GM19023 (cell line): ENCODE results near the gene OPRL1.
"Not testable (repeated sequence)": the region's sequence is repeated elsewhere in the genome, so short reads cannot be mapped to it uniquely, and the experiment has no call there.

Source experiments
- ATAC-seq: cut with Tn5 transposase; IDR thresholded peaks from one replicate; pipeline ENCODE4 v1.9.1; 2021; ENCODE audit warnings: mild to moderate bottlenecking, moderate library complexity; ENCODE audit not compliant: unreplicated experiment

The OPRL1 gene

DNA sequence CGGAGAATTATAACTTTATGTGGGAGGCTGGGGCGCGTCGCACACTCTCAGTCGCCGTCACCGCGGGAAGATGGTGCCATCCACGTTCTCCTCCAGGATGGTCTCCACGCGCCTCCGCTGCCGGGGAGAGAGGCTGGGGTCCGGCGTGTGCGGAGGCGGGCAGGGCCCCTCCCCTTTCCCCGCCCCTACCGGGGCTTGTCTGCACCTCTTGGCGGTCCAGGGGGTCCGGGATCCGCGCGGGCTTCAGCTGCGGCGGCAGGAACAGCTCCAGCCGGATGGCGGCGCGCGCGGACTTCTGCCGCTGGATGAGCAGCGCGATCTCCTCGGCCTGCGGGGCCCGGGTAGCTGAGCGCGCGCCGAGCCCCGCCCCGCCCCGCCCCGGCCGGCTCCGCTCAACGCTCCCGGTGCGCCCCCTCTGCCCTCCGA is 3.5 kb downstream of the OPRL1 start:
- no peak for ATAC-seq

DNA sequence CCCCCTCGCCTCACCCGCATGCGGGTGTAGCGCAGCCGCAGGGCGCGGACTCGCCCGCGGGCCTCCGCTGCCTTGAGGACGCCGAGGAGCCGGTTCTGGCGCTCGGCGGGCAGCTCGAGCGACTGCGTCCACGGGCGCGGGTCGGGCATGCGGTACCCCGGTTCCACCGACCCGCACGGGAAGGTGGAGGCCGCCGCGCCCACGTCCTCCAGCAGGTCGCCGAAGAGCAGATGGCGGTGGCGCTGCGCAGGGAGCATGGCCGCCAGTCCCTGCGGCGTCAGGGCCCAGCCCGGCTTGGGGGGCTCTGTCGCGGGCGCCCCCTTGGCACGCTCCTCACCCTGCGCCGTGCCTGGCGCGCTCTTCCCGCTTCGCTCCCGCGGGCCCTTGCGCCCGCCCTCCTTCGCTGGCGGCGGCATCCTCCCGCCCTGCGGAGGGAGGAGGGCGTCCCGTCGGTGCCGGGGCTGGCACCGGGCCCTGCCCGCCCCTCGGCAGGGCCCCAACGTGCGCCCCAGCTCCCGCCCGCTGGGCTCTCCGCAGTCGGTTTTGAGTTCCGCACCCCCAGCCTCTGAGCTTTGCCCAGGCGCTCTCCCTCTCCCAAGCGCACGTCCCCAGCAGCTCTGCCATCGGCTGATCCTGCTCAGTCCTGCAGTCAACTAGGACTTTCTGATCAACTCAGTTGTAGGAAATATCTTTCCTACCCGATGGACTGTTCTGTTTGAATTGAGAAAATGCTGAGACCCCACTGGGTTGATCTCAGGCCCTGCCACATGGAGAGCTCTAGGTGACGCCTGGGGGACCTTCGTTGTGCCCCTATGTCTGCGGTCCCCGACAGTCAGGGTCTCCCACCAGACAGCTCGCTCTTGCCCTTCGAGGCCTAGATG is 4.2 kb downstream of the OPRL1 start, which contains the start of gene LKAAEAR1:
Gene LKAAEAR1, minus strand, starts transcription at position 595 of the 881 bp plus-strand sequence. Its CDS starts 179 bp downstream, at position 416.
- no peak for ATAC-seq

DNA sequence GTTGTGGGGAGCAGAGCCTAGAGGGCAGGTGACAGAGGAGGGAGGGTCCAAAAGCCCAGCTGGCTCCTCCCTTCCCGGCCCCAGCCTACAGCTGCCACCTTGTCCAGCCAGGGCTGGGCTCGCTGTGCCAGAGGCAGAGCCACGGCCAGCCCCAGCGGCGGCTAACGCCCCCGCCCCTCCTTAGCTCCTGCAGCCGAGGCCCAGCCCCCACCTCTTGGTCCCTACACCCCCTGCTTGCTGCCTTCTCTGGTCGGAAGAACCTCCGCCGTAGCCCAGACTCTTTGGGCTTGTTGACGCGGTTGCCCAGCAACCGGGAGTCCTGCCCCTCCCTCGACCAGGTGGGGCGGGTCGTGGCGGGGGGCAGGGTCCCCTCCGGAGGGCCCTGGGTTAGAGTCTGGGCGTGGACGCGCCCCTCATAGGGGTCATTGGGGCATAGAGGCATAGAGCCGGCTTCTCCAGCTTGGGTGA is 4.8 kb downstream of the OPRL1 start:
- no peak for ATAC-seq

DNA sequence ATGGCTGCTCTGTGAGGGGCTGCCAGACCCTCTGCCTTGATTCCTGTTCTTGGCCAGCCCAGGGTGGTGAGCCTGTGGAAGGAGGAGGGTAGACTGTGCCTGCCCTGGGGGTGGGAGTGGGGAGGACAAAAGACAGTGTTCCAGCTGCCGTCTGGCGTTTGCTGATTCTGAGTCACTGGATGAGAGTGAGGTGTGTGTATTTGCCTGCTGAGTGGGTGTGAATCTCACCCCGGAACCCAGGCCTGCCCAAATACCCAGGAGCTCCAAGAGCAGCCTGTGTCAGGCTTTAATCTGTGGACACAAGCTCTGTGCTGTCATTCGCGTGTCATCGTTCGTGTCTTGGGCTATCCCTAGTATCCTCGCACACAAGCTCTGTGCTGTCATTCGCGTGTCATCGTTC is 6.9 kb downstream of the OPRL1 start:
- no peak for ATAC-seq

GRCh38 chr20:64087226-64087825 is 7.4 kb downstream of the OPRL1 start:
- ATAC-seq = not testable (repeated sequence)

GRCh38 chr20:64088586-64088985 is 8.7 kb downstream of the OPRL1 start:
- ATAC-seq = not testable (repeated sequence)

DNA sequence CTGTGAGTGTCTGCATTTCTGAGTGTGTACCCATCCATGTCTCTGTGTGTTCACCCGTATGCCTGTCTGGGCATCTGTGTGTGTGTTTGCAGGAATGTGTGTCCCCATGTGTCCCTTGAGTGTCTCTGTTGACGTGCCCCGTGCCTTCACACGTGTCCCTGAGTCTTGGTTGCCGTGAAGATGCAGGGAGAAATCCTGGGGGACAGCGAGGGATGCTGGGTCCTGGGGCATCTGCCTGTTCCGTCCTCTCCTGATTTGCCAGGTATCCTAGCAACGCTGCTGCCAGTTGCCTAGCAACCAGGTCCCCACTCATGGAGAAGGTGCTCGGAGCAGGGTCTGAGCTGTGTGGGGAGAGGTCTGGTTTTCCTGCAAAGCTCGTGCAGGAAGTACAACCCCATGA is 10.3 kb downstream of the OPRL1 start:
- no peak for ATAC-seq

- ATAC-seq = no peak
Observed at GRCh38 chr20:64091340-64091739, 11.5 kb downstream of the OPRL1 start.

DNA sequence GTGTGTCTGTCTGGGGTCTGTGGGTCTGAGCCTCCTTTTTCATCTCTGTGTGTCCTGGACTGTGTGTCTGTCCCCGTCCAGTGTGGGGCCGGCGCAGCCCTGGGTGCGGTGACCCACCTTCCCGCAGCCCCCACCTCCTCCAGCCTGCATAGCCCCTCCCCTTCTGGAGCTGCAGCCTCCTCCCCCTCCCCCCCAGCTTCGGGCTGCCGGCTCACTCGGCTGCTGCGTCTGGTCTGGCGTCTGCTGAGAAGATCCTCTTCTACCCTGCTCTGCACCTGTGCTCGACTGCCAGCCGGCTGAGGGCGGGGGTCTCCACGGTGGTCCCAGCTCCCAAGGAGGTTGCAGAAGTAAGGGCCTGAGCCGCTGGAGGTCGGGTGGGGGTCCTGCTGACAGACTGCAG is 11.9 kb downstream of the OPRL1 start:
- no peak for ATAC-seq

GRCh38 chr20:64092258-64093012 is 12.6 kb downstream of the OPRL1 start:
- no peak for ATAC-seq

- ATAC-seq = no peak
Observed at GRCh38 chr20:64093013-64093503, 13.2 kb downstream of the OPRL1 start.

DNA sequence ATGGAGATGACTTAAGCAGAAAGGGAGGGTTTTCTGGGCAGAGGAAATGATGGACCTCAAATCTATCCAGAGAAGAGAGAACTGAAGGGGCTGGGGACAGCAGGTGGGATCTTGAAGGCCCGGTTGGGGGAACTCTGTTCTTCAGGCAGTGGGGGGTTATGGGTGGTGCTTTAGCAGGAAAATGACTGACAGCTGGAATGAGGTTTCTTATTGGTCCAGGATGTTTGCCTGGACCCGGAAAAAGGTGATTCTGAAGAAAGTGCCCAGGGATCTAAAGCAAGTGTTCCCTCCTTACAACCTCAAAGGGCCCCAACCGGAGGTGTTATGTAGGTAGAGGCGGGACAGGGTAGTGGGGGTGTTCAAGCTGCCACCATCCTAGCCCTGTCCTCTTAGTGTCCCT is 15.6 kb downstream of the OPRL1 start:
- no peak for ATAC-seq

- no peak for ATAC-seq
Observed at GRCh38 chr20:64095927-64096326, 16.0 kb downstream of the OPRL1 start.

DNA sequence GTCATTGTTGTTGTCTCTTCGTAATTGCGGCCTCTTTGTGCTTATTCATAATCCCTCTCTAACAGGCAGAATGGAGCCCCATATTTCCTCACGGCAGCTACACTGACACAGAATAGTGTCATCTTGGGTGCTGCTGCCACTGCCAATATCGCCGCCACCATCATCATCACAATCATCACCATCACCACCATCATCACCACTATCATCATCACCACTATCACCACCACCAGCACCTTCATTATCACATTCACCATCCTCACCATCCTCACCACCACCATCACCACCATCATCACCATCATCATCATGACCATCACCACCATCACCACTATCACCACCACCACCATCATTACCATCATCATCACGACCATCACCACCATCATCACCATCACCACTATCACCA is 16.7 kb downstream of the OPRL1 start:
- ATAC-seq = no peak

- no peak for ATAC-seq
Observed at GRCh38 chr20:64098471-64099013, 18.7 kb downstream of the OPRL1 start.

DNA sequence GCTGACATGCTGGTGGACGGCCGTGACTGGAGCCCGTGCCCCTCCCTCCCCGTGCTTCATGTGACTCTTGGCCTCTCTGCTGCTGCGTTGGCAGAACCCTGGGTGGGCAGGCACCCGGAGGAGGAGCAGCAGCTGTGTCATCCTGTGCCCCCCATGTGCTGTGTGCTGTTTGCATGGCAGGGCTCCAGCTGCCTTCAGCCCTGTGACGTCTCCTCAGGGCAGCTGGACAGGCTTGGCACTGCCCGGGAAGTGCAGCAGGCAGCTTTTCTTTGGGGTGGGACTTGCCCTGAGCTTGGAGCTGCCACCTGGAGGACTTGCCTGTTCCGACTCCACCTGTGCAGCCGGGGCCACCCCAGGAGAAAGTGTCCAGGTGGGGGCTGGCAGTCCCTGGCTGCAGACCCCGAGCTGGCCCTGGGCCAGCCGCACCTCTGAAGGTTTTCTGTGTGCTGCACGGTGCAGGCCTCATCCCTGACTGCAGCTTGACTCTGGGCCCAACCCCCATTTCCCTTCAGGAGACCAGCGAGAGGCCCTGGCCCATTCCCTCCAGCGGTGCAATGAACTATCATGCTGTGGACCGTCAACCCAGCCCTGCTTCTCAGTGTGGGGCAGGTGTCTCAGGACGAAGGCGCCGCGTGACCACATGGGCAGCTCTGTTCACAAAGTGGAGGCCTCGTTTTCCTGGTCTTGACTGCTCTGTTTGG is 19.4 kb downstream of the OPRL1 start:
- ATAC-seq = no peak

DNA sequence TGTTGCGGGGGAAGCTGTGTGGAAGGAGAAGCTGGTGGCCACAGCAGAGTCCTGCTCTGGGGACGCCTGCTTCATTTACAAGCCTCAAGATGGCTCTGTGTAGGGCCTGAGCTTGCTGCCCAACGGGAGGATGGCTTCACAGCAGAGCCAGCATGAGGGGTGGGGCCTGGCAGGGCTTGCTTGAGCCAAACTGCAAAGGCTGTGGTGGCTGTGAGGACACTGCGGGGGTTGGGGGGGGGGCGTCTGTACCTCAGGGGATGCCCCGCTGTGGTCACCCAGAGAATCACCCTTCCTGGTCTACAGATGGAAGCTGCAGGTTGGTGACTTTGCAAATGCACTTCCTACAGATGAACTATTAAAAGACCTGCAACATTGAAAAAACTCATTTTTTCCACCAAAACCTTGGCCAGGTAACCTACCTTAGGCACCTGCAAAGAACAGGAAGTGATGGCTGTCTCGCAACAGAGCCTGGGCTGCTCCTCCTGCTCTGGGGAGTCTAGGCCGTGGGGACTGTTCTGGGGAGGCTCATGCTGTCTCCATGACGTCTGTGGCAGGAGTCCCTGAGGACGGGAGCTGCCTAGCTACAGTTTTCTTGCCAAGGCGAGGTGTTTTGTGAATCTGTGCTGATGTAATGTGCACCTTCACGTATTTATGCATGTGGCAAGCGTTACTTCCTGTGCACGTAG is 20.1 kb downstream of the OPRL1 start:
- no peak for ATAC-seq

- ATAC-seq = no peak
Observed at GRCh38 chr20:64100566-64100888, 20.6 kb downstream of the OPRL1 start.

DNA sequence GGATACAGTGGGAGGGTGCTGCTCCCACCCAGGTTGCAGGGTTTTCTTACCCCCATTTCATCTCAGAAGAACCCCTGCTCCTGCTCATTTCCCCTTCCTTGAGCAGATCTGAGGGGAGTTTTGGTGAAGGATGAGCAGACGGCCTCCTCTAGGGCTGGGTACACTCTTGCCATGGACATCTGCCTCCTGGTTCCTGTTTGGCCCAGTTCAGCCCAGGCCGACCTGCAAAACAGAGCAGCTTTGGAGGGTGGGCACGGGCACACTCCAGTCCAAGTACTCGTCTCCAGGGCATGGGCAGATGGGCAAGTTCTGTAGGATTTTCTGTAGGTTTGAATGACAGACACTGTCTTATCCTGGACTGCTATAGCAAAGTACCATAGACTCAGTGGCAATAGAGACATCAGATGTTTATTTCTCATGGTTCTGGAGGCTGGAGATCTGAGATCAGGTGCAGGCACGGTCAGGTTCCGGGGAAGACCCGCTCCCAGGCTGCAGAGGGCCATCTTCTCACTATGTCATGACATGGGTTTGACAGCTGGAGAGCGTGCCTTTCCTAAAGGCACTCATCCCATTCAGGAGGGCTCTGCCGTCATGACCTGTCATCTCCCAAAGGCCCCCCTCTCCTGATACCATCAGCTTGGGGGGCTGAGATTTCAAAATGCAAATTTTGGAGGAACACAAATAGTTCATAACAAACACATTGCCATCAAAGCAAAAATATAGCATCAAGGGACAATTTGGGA is 21.2 kb downstream of the OPRL1 start:
- no peak for ATAC-seq
